ENCODE data around the gene EPS8. TPM values are rescaled to one million over a fixed set of nuclear protein-coding genes. Genes with fewer than 3 reads are reported as not detected.
"Not testable (repeated sequence)": the region's sequence is repeated elsewhere in the genome, so short reads cannot be mapped to it uniquely, and the experiment has no call there.

The EPS8 gene
- total and polyA plus RNA-seq, 7 donors: 7.9 to 16.9 (median 12.9) TPM

DNA sequence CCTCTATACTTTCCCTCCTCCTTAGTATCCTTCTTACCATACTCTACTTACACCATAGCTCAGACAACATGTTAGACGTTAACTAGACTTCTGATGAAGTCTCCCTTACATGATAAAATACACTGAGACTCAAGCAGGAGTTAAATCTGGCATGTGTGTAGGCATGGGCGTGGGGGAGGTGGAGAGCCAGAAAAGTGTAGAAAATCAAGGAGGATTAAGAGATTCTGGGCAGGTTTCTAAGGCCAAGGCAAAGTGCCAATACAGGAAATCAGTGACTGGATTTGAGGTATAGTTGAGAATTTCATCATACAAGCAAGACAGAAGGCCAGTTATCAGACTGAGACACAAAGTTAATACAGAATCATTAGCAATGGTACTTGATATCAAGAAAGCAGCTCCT, 37.4 kb downstream of the EPS8 start:
- H3K36me3 ChIP-seq (ENCODE audit: insufficient read depth in 1 of 2, low read depth in 1 of 2): no peaks in the 10 kb centered on the region
- ATAC-seq (no peak), DNase-seq (no peak)
- H3K27ac ChIP-seq: no peak overlapping the region
- no peaks in the 10 kb centered on the region for H3K4me1 ChIP-seq
- WGBS, 3 donors: 64 to 69% (median 68%) methylated on average over 2 of the region's 2 CpGs
- intact Hi-C loops (cut with DNase I): no loop called here
- H3K9me3 ChIP-seq: no peaks in the 10 kb centered on the region
- H3K4me3 ChIP-seq: no peak overlapping the region
- TF ChIP-seq CTCF (IDR thresholded peaks at IDR 0.05): no peak
- no peaks in the 10 kb centered on the region for H3K27me3 ChIP-seq (ENCODE audit: insufficient read depth in 3 of 3, low read length in 2 of 3)

- TF ChIP-seq CTCF (IDR thresholded peaks at IDR 0.05): no peak
- 62 to 66% (median 64%) methylated on average over 4 of the region's 4 CpGs for WGBS, 3 donors
- Histone ChIP-seq H3K4me1 (no peaks in the 10 kb centered on the region), H3K4me3 (no peak overlapping the region), H3K27ac (no peak overlapping the region), H3K27me3 (ENCODE audit: insufficient read depth in 3 of 3, low read length in 2 of 3) (no peaks in the 10 kb centered on the region), H3K9me3 (no peaks in the 10 kb centered on the region), H3K36me3 (ENCODE audit: insufficient read depth in 1 of 2, low read depth in 1 of 2) (no peaks in the 10 kb centered on the region)
- no peak for ATAC-seq
- DNase-seq: no peak
- intact Hi-C loops (cut with DNase I): no loop called here
These were observed 39.3 kb downstream of the EPS8 start for GRCh38 chr12:15749937-15750336.

GRCh38 chr12:15741870-15742269, 47.3 kb downstream of the EPS8 start:
- DNase-seq; H3K9me3 ChIP-seq; ATAC-seq; H3K4me1 ChIP-seq; H3K27me3 ChIP-seq (ENCODE audit: insufficient read depth in 3 of 3, low read length in 2 of 3); H3K27ac ChIP-seq; H3K4me3 ChIP-seq; H3K36me3 ChIP-seq (ENCODE audit: insufficient read depth in 1 of 2, low read depth in 1 of 2); intact Hi-C loops (cut with DNase I): not testable (repeated sequence)
- WGBS, 3 donors: 94 to 100% (median 97%) methylated on average over 3 of the region's 3 CpGs

- intact Hi-C loops (cut with DNase I): no loop called here
- Histone ChIP-seq H3K27ac (no peak overlapping the region), H3K9me3 (no peaks in the 10 kb centered on the region), H3K36me3 (ENCODE audit: insufficient read depth in 1 of 2, low read depth in 1 of 2) (no peaks in the 10 kb centered on the region), H3K4me3 (no peak overlapping the region), H3K27me3 (ENCODE audit: insufficient read depth in 3 of 3, low read length in 2 of 3) (no peaks in the 10 kb centered on the region), H3K4me1 (no peaks in the 10 kb centered on the region)
- TF ChIP-seq CTCF (IDR thresholded peaks at IDR 0.05): no peak
- no peak for ATAC-seq
- WGBS, 3 donors: 87 to 92% (median 88%) methylated on average over 2 of the region's 2 CpGs
- DNase-seq: no peak
These were observed 48.1 kb downstream of the EPS8 start for GRCh38 chr12:15741082-15741481.

GRCh38 chr12:15740389-15740788, 48.8 kb downstream of the EPS8 start:
- H3K27me3 ChIP-seq (ENCODE audit: insufficient read depth in 3 of 3, low read length in 2 of 3); intact Hi-C loops (cut with DNase I); H3K27ac ChIP-seq; ATAC-seq; H3K4me3 ChIP-seq; H3K36me3 ChIP-seq (ENCODE audit: insufficient read depth in 1 of 2, low read depth in 1 of 2); H3K4me1 ChIP-seq; H3K9me3 ChIP-seq; DNase-seq: not testable (repeated sequence)
- 97 to 99% (median 98%) methylated on average over 5 of the region's 5 CpGs for WGBS, 3 donors

DNA sequence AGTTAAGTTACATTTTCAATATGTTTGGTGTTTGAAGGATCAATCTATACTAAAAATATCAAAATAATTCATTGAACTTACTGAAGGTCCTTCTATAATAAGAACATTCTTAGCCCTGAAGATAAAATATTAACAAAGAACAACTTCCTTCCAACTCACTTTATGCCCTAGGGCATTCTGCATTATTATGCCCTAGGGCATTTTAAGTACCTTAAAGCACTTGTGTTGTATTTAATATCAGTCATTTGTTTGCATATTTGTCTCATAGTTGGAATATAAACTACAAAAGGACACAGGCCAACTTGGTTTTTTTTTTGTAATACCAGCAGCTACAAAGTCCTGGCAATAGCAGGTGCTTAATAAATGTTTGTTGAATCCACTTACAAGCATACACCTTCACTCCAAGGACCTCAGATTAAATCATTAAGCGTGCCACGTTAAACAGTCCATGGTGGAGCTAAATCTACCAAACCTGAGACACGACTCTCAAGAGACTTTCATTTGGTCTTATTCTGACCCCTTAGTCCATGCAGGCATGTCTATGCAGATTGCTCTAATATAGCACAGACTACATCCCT, 50.7 kb downstream of the EPS8 start:
- WGBS, 3 donors: 79 to 83% (median 80%) methylated on average over 3 of the region's 3 CpGs

More for the DNA sequence above, 50.7 kb downstream of the EPS8 start:
- ATAC-seq (no peak), DNase-seq (no peak)
- no peak for TF ChIP-seq CTCF (IDR thresholded peaks at IDR 0.05)
- Histone ChIP-seq H3K27ac (no peak overlapping the region), H3K4me1 (no peaks in the 10 kb centered on the region), H3K27me3 (ENCODE audit: insufficient read depth in 3 of 3, low read length in 2 of 3) (no peaks in the 10 kb centered on the region), H3K9me3 (no peaks in the 10 kb centered on the region), H3K36me3 (ENCODE audit: insufficient read depth in 1 of 2, low read depth in 1 of 2) (no peaks in the 10 kb centered on the region), H3K4me3 (no peak overlapping the region)
- intact Hi-C loops (cut with DNase I): no loop called here
